Nephron progenitor cell (in vitro differentiated cells): ENCODE data around the gene REXO1.

Source experiments
- DNase-seq: peaks from one replicate; pipeline ENCODE4 v3.0.0; 2021
- H3K27ac Mint-ChIP-seq: 2 replicates; pipeline ENCODE4 v1.8.0; 2021; ENCODE audit warnings: mild to moderate bottlenecking, moderate library complexity, mixed read lengths
- H3K27me3 Mint-ChIP-seq: 2 replicates; pipeline ENCODE4 v1.8.0; 2021; ENCODE audit warnings: mild to moderate bottlenecking, low read depth, mixed read lengths; ENCODE audit not compliant: poor library complexity
- H3K36me3 Mint-ChIP-seq: 2 replicates; pipeline ENCODE4 v1.8.0; 2021; ENCODE audit warnings: low read depth, mixed read lengths
- H3K4me1 Mint-ChIP-seq: 2 replicates; pipeline ENCODE4 v1.8.0; 2021; ENCODE audit warnings: mixed read lengths
- H3K4me3 Mint-ChIP-seq: 2 replicates; pipeline ENCODE4 v1.8.0; 2021; ENCODE audit warnings: mild to moderate bottlenecking, moderate library complexity, mixed read lengths
- H3K9me3 Mint-ChIP-seq: 2 replicates; pipeline ENCODE4 v1.8.0; 2021; ENCODE audit warnings: mild to moderate bottlenecking, moderate library complexity, mixed read lengths
- TF ChIP-seq, protein P1 (sequence below): fragments of 200-600 bp; sonication (generic); IDR thresholded peaks from 2 replicates; pipeline ENCODE4 v1.5.0; 2021; ENCODE audit warnings: antibody characterized with exemption

REXO1 gene

DNA sequence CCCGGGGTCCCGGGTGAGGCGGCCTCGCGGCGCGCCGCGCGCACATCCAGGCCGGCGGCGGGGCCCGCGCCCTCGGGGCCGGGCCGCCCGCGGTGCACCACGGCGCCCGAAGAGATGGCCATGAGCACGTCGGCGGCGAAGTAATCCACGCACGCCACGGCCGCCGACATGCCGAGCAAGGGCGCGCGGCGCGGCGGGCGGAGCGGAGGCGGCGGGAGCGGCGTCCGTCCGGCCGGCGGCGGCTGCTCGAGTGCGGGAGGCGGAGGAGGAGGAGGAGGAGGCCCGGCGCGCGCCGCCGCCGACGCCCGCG is 15.0 kb upstream of the REXO1 start, which contains the start of gene KLF16:
KLF16 (minus strand) TSS at position 252 of the 310 bp plus-strand sequence; CDS start at position 170, 82 bp downstream.
- Mint-ChIP-seq H3K4me1 (peaks cover 20% of the 10 kb centered on the region), H3K27ac (no peak within 1 kb of the TSS), H3K36me3 (no peaks in the 10 kb centered on the region), H3K9me3 (no peaks in the 10 kb centered on the region), H3K27me3 (peaks cover 46% of the 10 kb centered on the region), H3K4me3 (peak within 1 kb of the TSS; percentile 85)
- no peak for DNase-seq
- TF ChIP-seq, protein P1, sequence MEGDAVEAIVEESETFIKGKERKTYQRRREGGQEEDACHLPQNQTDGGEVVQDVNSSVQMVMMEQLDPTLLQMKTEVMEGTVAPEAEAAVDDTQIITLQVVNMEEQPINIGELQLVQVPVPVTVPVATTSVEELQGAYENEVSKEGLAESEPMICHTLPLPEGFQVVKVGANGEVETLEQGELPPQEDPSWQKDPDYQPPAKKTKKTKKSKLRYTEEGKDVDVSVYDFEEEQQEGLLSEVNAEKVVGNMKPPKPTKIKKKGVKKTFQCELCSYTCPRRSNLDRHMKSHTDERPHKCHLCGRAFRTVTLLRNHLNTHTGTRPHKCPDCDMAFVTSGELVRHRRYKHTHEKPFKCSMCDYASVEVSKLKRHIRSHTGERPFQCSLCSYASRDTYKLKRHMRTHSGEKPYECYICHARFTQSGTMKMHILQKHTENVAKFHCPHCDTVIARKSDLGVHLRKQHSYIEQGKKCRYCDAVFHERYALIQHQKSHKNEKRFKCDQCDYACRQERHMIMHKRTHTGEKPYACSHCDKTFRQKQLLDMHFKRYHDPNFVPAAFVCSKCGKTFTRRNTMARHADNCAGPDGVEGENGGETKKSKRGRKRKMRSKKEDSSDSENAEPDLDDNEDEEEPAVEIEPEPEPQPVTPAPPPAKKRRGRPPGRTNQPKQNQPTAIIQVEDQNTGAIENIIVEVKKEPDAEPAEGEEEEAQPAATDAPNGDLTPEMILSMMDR: no peak

DNA sequence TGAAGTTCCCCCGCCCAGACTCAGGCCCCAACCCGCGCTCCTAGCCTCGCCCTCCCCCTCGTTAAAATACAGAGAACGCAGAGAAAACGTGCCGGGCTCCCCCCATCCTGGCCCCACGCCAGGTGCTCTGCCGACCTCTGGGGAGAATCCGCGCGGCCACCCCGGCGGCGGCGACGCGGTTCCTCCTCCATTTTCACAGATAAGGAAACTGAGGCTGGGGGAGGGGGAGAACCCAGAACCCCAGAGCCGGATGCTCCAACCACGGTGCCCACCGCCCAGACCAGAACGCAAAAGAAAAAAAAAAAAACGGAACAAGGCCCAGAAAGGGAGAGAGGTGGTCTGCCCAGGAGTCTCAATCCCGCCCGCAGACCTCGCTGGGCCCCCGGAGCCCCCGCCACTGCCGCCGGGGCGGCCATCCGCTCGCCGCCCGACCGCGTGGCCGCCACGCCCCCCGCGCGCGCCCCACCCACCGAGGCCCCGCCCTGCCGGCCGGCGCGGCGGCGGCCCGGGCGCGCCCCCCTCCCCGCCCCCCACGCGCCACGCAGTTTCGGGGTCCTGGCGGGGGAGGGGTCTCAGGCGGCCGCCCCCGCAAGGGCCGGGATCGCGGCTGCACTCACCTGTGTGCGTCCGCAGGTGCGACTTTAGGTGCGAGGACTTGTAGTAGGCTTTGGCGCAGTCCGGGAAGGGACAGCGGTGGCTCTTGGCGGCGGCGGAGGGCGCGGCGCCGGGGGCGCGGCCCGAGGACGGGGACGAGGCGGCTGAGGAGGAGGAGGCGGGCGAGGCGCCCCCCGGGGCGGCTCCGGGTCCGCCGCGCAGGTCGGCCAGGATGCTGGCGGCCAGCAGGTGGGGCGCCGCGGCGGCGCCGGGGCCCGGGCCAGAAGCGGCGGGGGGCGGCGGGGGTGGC is 14.4 kb upstream of the REXO1 start:
- DNase-seq: peak; percentile 64
- H3K9me3 Mint-ChIP-seq: no peaks in the 10 kb centered on the region
- no peaks in the 10 kb centered on the region for H3K36me3 Mint-ChIP-seq
- peak overlapping the region; percentile 85 for H3K4me3 Mint-ChIP-seq
- peaks cover 46% of the 10 kb centered on the region for H3K27me3 Mint-ChIP-seq
- H3K4me1 Mint-ChIP-seq: peaks cover 20% of the 10 kb centered on the region
- H3K27ac Mint-ChIP-seq: no peak overlapping the region
- TF ChIP-seq, protein P1: no peak

- Mint-ChIP-seq H3K36me3 (no peaks in the 10 kb centered on the region), H3K4me3 (peak overlapping the region; percentile 85), H3K27ac (no peak overlapping the region), H3K27me3 (peaks cover 46% of the 10 kb centered on the region), H3K9me3 (no peaks in the 10 kb centered on the region), H3K4me1 (peaks cover 20% of the 10 kb centered on the region)
- peak; percentile 43 for DNase-seq
- TF ChIP-seq, protein P1: no peak
Observed at GRCh38 chr19:1862068-1862423, 13.8 kb upstream of the REXO1 start.

DNA sequence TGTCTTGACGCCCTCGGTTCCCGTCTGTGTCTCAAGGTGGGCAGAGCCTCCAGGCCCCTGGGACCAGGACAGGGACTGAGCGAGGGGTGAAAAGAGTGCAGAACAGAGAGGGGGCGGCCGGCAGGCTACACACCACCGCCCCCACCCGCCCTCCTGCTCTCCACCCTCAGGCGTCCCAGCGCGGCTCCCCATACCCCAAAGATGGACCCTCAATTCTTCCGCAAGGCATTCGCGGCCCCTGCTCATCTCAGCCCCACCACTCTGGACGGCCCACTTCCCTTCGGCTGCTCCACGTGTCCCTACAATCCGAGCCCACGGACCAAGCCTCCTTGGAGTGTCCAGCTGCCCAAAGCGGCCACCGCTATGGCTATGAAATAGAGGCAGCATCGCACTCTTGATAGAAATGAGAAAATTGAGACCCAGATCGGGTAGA is 13.3 kb upstream of the REXO1 start:
- no peak for DNase-seq
- no peak overlapping the region for H3K27ac Mint-ChIP-seq
- peaks cover 20% of the 10 kb centered on the region for H3K4me1 Mint-ChIP-seq
- H3K9me3 Mint-ChIP-seq: no peaks in the 10 kb centered on the region
- H3K36me3 Mint-ChIP-seq: no peaks in the 10 kb centered on the region
- TF ChIP-seq, protein P1: no peak
- H3K27me3 Mint-ChIP-seq: peaks cover 46% of the 10 kb centered on the region
- H3K4me3 Mint-ChIP-seq: peak overlapping the region; percentile 85

- peaks cover 26% of the 10 kb centered on the region for H3K4me1 Mint-ChIP-seq
- peaks cover 46% of the 10 kb centered on the region for H3K27me3 Mint-ChIP-seq
Observed at GRCh38 chr19:1860821-1861598, 12.7 kb upstream of the REXO1 start.

More at GRCh38 chr19:1860821-1861598, 12.7 kb upstream of the REXO1 start:
- no peaks in the 10 kb centered on the region for H3K9me3 Mint-ChIP-seq
- no peak overlapping the region for H3K27ac Mint-ChIP-seq
- TF ChIP-seq, protein P1: no peak
- DNase-seq: no peak
- H3K36me3 Mint-ChIP-seq: no peaks in the 10 kb centered on the region
- H3K4me3 Mint-ChIP-seq: peak overlapping the region; percentile 85
